GM11168 (cell line): ENCODE results near the gene MDC1.

Experiments used
- in situ Hi-C: fragments of 300-500 bp; cut with MboI; formaldehyde crosslinking; loops from one replicate; pipeline ENCODE4 v1.12.0; 2022; ENCODE audit warnings: low sequenced_read_pairs; ENCODE audit not compliant: unreplicated experiment

Gene MDC1

GRCh38 chr6:30711758-30712380 lies 5.2 kb downstream of the MDC1 start:
- in situ Hi-C loops: no loop called here

- in situ Hi-C loops: no loop called here
Measured at GRCh38 chr6:30709101-30709868, 7.8 kb downstream of the MDC1 start.

- in situ Hi-C loops: no loop called here
Measured at GRCh38 chr6:30707281-30707850, 9.7 kb downstream of the MDC1 start.

- in situ Hi-C loops: no loop called here
Measured at GRCh38 chr6:30705620-30706019, 11.5 kb downstream of the MDC1 start.

GRCh38 chr6:30703821-30704220 lies 13.3 kb downstream of the MDC1 start:
- in situ Hi-C loops: no loop called here

- in situ Hi-C loops: no loop called here
Measured at GRCh38 chr6:30703011-30703410, 14.1 kb downstream of the MDC1 start.

GRCh38 chr6:30700340-30700739 lies 16.7 kb downstream of the MDC1 start:
- in situ Hi-C loops: no loop called here

GRCh38 chr6:30696432-30696831 lies 20.6 kb downstream of the MDC1 start:
- in situ Hi-C loops: no loop called here

- in situ Hi-C loops: no loop called here
Measured at GRCh38 chr6:30691208-30691847, 25.8 kb downstream of the MDC1 start.

GRCh38 chr6:30690403-30691207 lies 26.5 kb downstream of the MDC1 start, which contains the start of gene NRM:
NRM (minus strand) TSS chr6:30690984; CDS start chr6:30690974, 10 bp downstream.
- in situ Hi-C loops: no loop called here

GRCh38 chr6:30689985-30690384 lies 27.1 kb downstream of the MDC1 start:
- in situ Hi-C loops: no loop called here

- in situ Hi-C loops: no loop called here
Measured at GRCh38 chr6:30689022-30689865, 27.8 kb downstream of the MDC1 start.

GRCh38 chr6:30688569-30688968 lies 28.5 kb downstream of the MDC1 start:
- in situ Hi-C loops: no loop called here

GRCh38 chr6:30687659-30688431 lies 29.2 kb downstream of the MDC1 start:
- in situ Hi-C loops: no loop called here

- in situ Hi-C loops: no loop called here
Measured at GRCh38 chr6:30686908-30687658, 30.0 kb downstream of the MDC1 start.

GRCh38 chr6:30686009-30686907 lies 30.8 kb downstream of the MDC1 start, which contains the start of gene PPP1R18:
PPP1R18 (minus strand) TSS chr6:30686645; CDS start chr6:30686018, 627 bp downstream.
- in situ Hi-C loops: no loop called here
